Central memory CD8-positive, alpha-beta T cell (primary cell): ENCODE data around the gene PNPLA3.
A peak's percentile ranks its signal among the peaks of the same experiment; 100 is the strongest.

ENCODE experiments used
- ATAC-seq: fragments of 150-1000 bp; cut with Tn5 transposase; replicated peaks from 2 replicates; pipeline ENCODE4 v1.10.0; 2022; ENCODE audit warnings: mild to moderate bottlenecking, moderate FRiP score, moderate number of reproducible peaks; ENCODE audit not compliant: poor library complexity, severe bottlenecking; ENCODE audit errors: extremely low read depth
- DNase-seq, 2 donors: peaks; one replicate each; pipeline ENCODE4 v3.0.0; 2021; ENCODE audit warnings: low spot score in 2 of 2
- H3K27ac Mint-ChIP-seq: one replicate; pipeline ENCODE4 v1.8.0; 2022; ENCODE audit warnings: low read depth, mild to moderate bottlenecking, moderate library complexity, mixed read lengths
- H3K27me3 Mint-ChIP-seq: one replicate; pipeline ENCODE4 v1.8.0; 2022; ENCODE audit warnings: mixed read lengths
- H3K36me3 Mint-ChIP-seq: one replicate; pipeline ENCODE4 v1.8.0; 2022; ENCODE audit warnings: mild to moderate bottlenecking, moderate library complexity, mixed read lengths; ENCODE audit not compliant: insufficient read depth
- H3K4me1 Mint-ChIP-seq: one replicate; pipeline ENCODE4 v1.8.0; 2022; ENCODE audit warnings: mixed read lengths
- H3K4me3 Mint-ChIP-seq: one replicate; pipeline ENCODE4 v1.8.0; 2022; ENCODE audit warnings: mild to moderate bottlenecking, moderate library complexity, mixed read lengths
- H3K9me3 Mint-ChIP-seq: one replicate; pipeline ENCODE4 v1.8.0; 2022; ENCODE audit warnings: mixed read lengths

Gene PNPLA3

GRCh38 chr22:43923631-43924464 lies at the start of gene PNPLA3:
Gene PNPLA3, plus strand, starts transcription at chr22:43923805. Its CDS starts 107 bp downstream, at chr22:43923912.
- peaks cover 33% of the 10 kb centered on the region for H3K27me3 Mint-ChIP-seq
- H3K9me3 Mint-ChIP-seq = no peaks in the 10 kb centered on the region
- H3K27ac Mint-ChIP-seq = no peak within 1 kb of the TSS
- ATAC-seq (peak; percentile 85), DNase-seq (peak; percentile 36 to 48)
- H3K36me3 Mint-ChIP-seq = peaks cover 2% of the 10 kb centered on the region
- peak within 1 kb of the TSS; percentile 72 for H3K4me3 Mint-ChIP-seq
- H3K4me1 Mint-ChIP-seq = peaks cover 12% of the 10 kb centered on the region

DNA sequence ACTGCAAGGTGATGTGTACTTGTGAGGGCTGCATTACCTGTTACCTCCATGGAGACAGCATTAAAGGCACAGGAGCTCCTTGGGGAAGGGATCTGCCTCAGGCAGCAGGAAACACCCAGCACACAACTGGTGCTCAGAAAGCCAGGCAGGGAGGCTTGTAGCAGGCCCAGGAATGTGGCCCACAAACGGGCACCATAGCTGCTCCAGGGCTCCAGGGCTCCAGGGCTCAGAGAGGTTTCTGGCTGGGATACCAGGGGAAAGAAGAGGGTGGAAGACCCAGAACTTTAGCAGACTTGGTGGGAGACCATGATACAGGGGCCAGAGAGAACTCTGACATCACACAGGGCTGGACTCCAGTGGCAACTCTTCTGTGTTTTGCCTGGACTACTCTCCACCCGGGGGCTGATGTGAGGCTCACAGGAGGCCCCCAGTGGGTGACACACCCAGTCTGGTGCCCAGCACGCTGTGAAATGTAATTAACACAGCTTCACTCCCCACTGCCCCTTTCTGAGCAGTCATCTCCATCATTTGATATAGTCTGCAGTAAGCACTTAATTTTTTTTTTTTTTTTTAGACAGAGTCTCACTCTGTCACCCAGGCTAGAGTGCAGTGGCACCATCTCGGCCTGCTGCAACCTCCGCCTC lies 46.6 kb upstream of the PNPLA3 start:
- Mint-ChIP-seq H3K4me3 (no peak overlapping the region), H3K27me3 (peaks cover 89% of the 10 kb centered on the region)

DNA sequence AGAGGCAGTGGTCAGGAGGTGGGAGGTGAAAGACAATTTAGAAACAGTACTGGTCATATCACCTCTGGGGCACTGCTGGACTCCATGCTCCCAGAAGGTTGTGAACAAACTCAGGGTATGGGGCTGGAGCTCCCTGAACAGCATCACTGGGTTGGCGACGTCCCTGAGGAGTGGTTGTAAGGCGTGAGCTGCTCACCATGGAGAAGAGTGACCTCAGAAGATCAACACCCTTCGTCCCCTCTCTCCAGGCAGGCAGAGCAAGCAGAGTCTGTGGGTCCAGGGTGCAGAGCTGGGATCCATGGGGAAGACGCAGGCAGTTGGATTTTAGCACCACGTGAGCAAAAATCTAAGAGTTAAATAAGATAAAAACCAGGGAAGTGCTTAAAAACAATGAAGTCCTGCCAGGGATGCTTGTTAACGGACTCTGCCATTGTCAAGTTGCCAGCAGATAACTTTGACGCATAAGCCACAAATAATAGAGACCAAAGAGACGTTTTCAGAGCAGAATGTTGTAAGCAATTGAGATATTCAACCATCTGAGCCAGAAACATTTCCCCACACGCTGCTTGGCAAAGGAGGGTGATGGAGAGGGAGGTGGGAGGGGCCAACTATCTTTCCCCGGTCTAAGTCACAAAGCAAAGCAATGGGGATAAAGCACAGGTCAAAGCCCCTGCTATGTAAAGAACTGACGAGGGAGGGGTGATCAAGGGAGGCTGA lies 45.4 kb upstream of the PNPLA3 start:
- H3K27ac Mint-ChIP-seq = no peak overlapping the region
- ATAC-seq (no peak), DNase-seq (no peak)
- H3K27me3 Mint-ChIP-seq = peaks cover 76% of the 10 kb centered on the region
- no peaks in the 10 kb centered on the region for H3K4me1 Mint-ChIP-seq
- no peak overlapping the region for H3K4me3 Mint-ChIP-seq
- H3K36me3 Mint-ChIP-seq = no peaks in the 10 kb centered on the region
- H3K9me3 Mint-ChIP-seq = no peaks in the 10 kb centered on the region

More for the DNA sequence above, 46.6 kb upstream of the PNPLA3 start:
- DNase-seq (no peak), ATAC-seq (no peak)
- H3K27ac Mint-ChIP-seq = no peak overlapping the region
- H3K4me1 Mint-ChIP-seq = no peaks in the 10 kb centered on the region
- no peaks in the 10 kb centered on the region for H3K9me3 Mint-ChIP-seq
- H3K36me3 Mint-ChIP-seq = no peaks in the 10 kb centered on the region

GRCh38 chr22:43878831-43879550 lies 44.6 kb upstream of the PNPLA3 start:
- H3K4me1 Mint-ChIP-seq = no peaks in the 10 kb centered on the region
- DNase-seq (no peak), ATAC-seq (no peak)
- H3K4me3 Mint-ChIP-seq = no peak overlapping the region
- H3K27ac Mint-ChIP-seq = no peak overlapping the region
- no peaks in the 10 kb centered on the region for H3K36me3 Mint-ChIP-seq
- H3K27me3 Mint-ChIP-seq = peaks cover 69% of the 10 kb centered on the region
- no peaks in the 10 kb centered on the region for H3K9me3 Mint-ChIP-seq

GRCh38 chr22:43879901-43880540 lies 43.6 kb upstream of the PNPLA3 start:
- H3K36me3 Mint-ChIP-seq = no peaks in the 10 kb centered on the region
- H3K4me3 Mint-ChIP-seq = no peak overlapping the region
- H3K9me3 Mint-ChIP-seq = no peaks in the 10 kb centered on the region
- no peak for DNase-seq
- ATAC-seq = no peak
- H3K27ac Mint-ChIP-seq = no peak overlapping the region
- peaks cover 58% of the 10 kb centered on the region for H3K27me3 Mint-ChIP-seq
- no peaks in the 10 kb centered on the region for H3K4me1 Mint-ChIP-seq

GRCh38 chr22:43880541-43880991 lies 43.0 kb upstream of the PNPLA3 start:
- H3K27ac Mint-ChIP-seq = no peak overlapping the region
- peaks cover 58% of the 10 kb centered on the region for H3K27me3 Mint-ChIP-seq
- H3K9me3 Mint-ChIP-seq = no peaks in the 10 kb centered on the region
- no peaks in the 10 kb centered on the region for H3K36me3 Mint-ChIP-seq
- no peak for DNase-seq
- H3K4me1 Mint-ChIP-seq = no peaks in the 10 kb centered on the region
- no peak overlapping the region for H3K4me3 Mint-ChIP-seq
- ATAC-seq = no peak

DNA sequence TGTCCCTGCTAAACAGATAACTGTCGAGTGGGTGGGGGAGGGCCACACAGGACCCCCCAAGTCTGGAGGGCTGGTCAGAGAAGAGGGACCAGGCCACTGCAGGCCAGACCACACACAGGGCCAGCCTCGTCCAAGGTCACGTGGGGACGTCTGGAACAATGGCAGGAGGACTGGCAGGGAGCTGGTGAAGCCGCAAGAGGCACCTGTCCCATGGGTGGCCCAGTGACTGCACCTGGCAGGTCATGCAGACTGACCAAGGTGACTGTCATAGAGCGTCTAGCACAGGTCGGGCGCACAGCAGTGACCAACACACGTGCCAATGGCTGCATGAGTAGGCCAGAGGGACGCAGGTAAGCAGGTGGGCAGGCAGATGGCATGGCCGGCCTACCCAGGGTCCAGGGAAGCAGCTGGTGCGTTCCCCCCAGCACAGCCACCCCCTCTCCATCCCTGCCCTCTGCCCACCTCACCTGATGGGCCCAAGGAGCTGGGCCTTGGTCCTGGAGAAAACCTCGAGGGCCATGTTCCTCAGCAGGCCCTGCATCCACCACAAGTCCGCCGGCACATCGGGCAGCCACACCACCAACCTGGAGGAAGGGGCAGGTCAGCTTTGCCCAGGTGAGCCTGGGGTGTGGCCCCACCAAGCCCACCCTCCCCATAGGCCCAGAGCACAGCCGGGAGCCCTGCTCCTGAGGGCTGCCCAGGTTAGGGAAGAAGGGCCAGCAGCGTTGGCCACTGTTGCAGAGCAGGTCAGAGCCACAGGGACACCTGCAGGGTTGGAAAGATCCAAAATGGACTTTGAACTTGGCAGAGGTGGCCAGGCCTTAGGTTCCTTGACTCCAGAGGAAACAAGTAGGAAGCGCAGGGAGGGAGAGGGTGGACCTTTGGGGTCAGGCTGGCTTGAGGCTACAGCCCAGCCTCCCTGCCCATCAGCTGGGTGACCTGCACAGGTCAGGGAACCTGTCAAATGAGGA lies 42.2 kb upstream of the PNPLA3 start:
- Mint-ChIP-seq H3K4me1 (no peaks in the 10 kb centered on the region), H3K27ac (no peak overlapping the region), H3K9me3 (no peaks in the 10 kb centered on the region), H3K27me3 (peaks cover 58% of the 10 kb centered on the region), H3K4me3 (no peak overlapping the region), H3K36me3 (no peaks in the 10 kb centered on the region)
- ATAC-seq (no peak), DNase-seq (no peak)

GRCh38 chr22:43882122-43882767 lies 41.4 kb upstream of the PNPLA3 start:
- Mint-ChIP-seq H3K4me3 (no peak overlapping the region), H3K9me3 (no peaks in the 10 kb centered on the region), H3K27ac (no peak overlapping the region), H3K27me3 (peaks cover 58% of the 10 kb centered on the region), H3K4me1 (peaks cover 4% of the 10 kb centered on the region), H3K36me3 (no peaks in the 10 kb centered on the region)
- DNase-seq (no peak), ATAC-seq (no peak)

DNA sequence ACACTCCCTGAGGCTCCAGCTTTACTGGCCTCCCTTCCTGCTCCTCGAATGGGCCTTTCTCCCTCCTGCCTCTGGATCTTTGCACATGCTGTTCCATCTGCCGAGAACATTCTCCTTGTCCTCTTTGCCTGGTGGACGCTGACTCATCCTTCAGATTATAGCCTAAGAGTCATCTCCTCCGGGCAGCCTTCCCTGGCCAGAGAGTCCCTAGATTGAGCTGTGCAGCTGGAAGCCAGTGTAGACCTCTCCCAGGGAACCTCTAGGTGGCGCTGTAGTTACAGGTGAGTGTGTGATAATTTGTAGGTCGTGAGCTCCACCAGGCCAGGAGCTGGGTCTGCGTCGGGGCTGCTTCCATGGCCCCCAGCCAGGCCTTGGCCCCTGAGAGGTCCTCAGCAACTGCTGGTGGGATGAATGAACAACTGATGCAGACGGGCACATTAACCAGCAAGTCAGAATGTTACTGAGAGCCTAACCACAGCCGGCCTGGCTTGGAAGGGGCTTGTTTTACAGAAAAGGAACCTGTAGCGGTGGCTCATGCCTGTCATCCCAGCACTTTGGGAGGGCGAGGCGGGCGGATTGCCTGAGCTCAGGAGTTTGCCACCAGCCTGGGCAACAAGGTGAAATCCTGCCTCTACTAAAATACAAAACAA lies 40.5 kb upstream of the PNPLA3 start:
- ATAC-seq (no peak), DNase-seq (no peak)
- H3K4me1 Mint-ChIP-seq = peaks cover 4% of the 10 kb centered on the region
- no peak overlapping the region for H3K4me3 Mint-ChIP-seq
- no peaks in the 10 kb centered on the region for H3K36me3 Mint-ChIP-seq
- H3K27me3 Mint-ChIP-seq = peaks cover 58% of the 10 kb centered on the region
- H3K27ac Mint-ChIP-seq = no peak overlapping the region
- no peaks in the 10 kb centered on the region for H3K9me3 Mint-ChIP-seq

- ATAC-seq = no peak
Measured at GRCh38 chr22:43883719-43884415, 39.7 kb upstream of the PNPLA3 start.

More at GRCh38 chr22:43883719-43884415, 39.7 kb upstream of the PNPLA3 start:
- Mint-ChIP-seq H3K36me3 (no peaks in the 10 kb centered on the region), H3K4me1 (peaks cover 4% of the 10 kb centered on the region), H3K9me3 (no peaks in the 10 kb centered on the region), H3K4me3 (no peak overlapping the region), H3K27ac (no peak overlapping the region), H3K27me3 (peaks cover 58% of the 10 kb centered on the region)
- DNase-seq = no peak
